SK-N-SH (cell line): Measurements from ENCODE around the gene GFOD2. TPM values are rescaled to one million over a fixed set of nuclear protein-coding genes. Genes with fewer than 3 reads are reported as not detected.

ENCODE experiments used
- CTCF ChIA-PET: fragments of 300-600, 350-600 bp; formaldehyde crosslinking; extraction: SDS; loops from one replicate; lab custom pipeline; 2021; lab: Yijun Ruan, JAX
- POLR2A ChIA-PET: fragments of 350-600 bp; sonication (Branson Sonifier 250); formaldehyde crosslinking; extraction: SDS; loops from one replicate; lab custom pipeline; 2020; ENCODE audit warnings: antibody characterized with exemption, inconsistent platforms; lab: Yijun Ruan, JAX
- DNase-seq: peaks from one replicate; pipeline ENCODE4 v3.0.0; 2012
- H2AFZ ChIP-seq: fragments of 200-600 bp; sonication (generic); 2 replicates; pipeline ENCODE4 v1.8.1; 2016; ENCODE audit warnings: antibody characterized with exemption, mild to moderate bottlenecking, low read depth
- H3F3A ChIP-seq: fragments of 200-600 bp; sonication (generic); replicated peaks from 2 replicates; pipeline ENCODE3; 2016; ENCODE audit warnings: antibody characterized with exemption, mild to moderate bottlenecking; ENCODE audit not compliant: insufficient read depth
- H3K27ac ChIP-seq, 2 experiments: fragments of 200-500 bp in 1 of 2; fragments of 200-600 bp in 1 of 2; sonication (Bioruptor generic) in 1 of 2; sonication (generic), shearing (Covaris generic) in 1 of 2; 2 replicates each; pipeline versions ENCODE4 v1.5.1 to v1.6.1; 2014 to 2016; ENCODE audit warnings: low read depth in 2 of 2, inconsistent platforms in 1 of 2, low read length in 1 of 2, mild to moderate bottlenecking in 1 of 2, mixed read lengths in 1 of 2
- H3K27me3 ChIP-seq: fragments of 200-600 bp; sonication (generic), shearing (Covaris generic); 2 replicates; pipeline ENCODE4 v1.6.1; 2016; ENCODE audit warnings: mixed run types; ENCODE audit not compliant: insufficient read depth
- H3K36me3 ChIP-seq, 2 experiments: fragments of 200-500 bp in 1 of 2; fragments of 200-600 bp in 1 of 2; sonication (Bioruptor generic) in 1 of 2; sonication (generic) in 1 of 2; replicated peaks in 1 of 2; 2 replicates each; pipeline versions ENCODE3 to v1.5.1; 2014 to 2016; ENCODE audit warnings: low read length in 1 of 2, mild to moderate bottlenecking in 1 of 2; ENCODE audit not compliant: insufficient read depth in 2 of 2, control insufficient read depth in 1 of 2
- H3K4me1 ChIP-seq, 2 experiments: fragments of 200-500 bp in 1 of 2; fragments of 200-600 bp in 1 of 2; sonication (Bioruptor generic) in 1 of 2; sonication (generic), shearing (Covaris generic) in 1 of 2; 2 replicates each; pipeline versions ENCODE4 v1.5.1 to v1.6.1; 2014 to 2016; ENCODE audit warnings: low read depth in 1 of 2, low read length in 1 of 2, mixed run types in 1 of 2; ENCODE audit not compliant: insufficient read depth in 2 of 2, control insufficient read depth in 1 of 2
- H3K4me2 ChIP-seq: fragments of 200-600 bp; sonication (generic), shearing (Covaris generic); 2 replicates; pipeline ENCODE4 v1.6.1; 2017; ENCODE audit warnings: mixed run types
- H3K4me3 ChIP-seq, 2 experiments: fragments of 200-500 bp in 1 of 2; fragments of 200-600 bp in 1 of 2; sonication (Bioruptor generic) in 1 of 2; sonication (generic), shearing (Covaris generic) in 1 of 2; 2 replicates each; pipeline versions ENCODE4 v1.5.1 to v1.8.1; 2014 to 2016; ENCODE audit warnings: low read depth in 2 of 2, inconsistent platforms in 1 of 2, low read length in 1 of 2, mild to moderate bottlenecking in 1 of 2, mixed read lengths in 1 of 2, moderate library complexity in 1 of 2
- H3K79me2 ChIP-seq: fragments of 200-600 bp; sonication (generic); 2 replicates; pipeline ENCODE4 v1.8.1; 2017; ENCODE audit warnings: mild to moderate bottlenecking; ENCODE audit not compliant: insufficient read depth
- H3K9ac ChIP-seq: fragments of 200-600 bp; sonication (generic); 2 replicates; pipeline ENCODE4 v1.6.1; 2017; ENCODE audit warnings: mixed run types
- H3K9me2 ChIP-seq: fragments of 200-600 bp; sonication (generic); 2 replicates; pipeline ENCODE4 v1.6.1; 2017; ENCODE audit warnings: mixed run types
- H3K9me3 ChIP-seq: fragments of 200-600 bp; sonication (generic); 2 replicates; pipeline ENCODE4 v1.6.1; 2017; ENCODE audit warnings: mixed run types, mild to moderate bottlenecking, moderate library complexity
- H4K20me1 ChIP-seq: fragments of 200-600 bp; sonication (generic); 2 replicates; pipeline ENCODE4 v1.6.1; 2017; ENCODE audit warnings: mild to moderate bottlenecking, mixed run types; ENCODE audit not compliant: insufficient read depth
- EP300 ChIP-seq, 2 experiments: IDR thresholded peaks; 2 replicates each; pipeline versions ENCODE4 v1.4.0 to v1.6.1; 2012; ENCODE audit warnings: borderline replicate concordance in 1 of 2, low read depth in 1 of 2, low read length in 1 of 2
- FOXM1 ChIP-seq: IDR thresholded peaks from 2 replicates; pipeline ENCODE4 v1.4.0; 2012; ENCODE audit warnings: low read depth, mild to moderate bottlenecking
- GATA2 ChIP-seq: sonication (generic); formaldehyde crosslinking; IDR thresholded peaks from 2 replicates; pipeline ENCODE4 v1.5.0; 2020; ENCODE audit warnings: mild to moderate bottlenecking, missing genetic modification reagents
- JUND ChIP-seq: IDR thresholded peaks from 2 replicates; pipeline ENCODE4 v1.4.0; 2012
- SIN3A ChIP-seq: IDR thresholded peaks from 2 replicates; pipeline ENCODE4 v1.6.1; 2012; ENCODE audit warnings: low read depth, mild to moderate bottlenecking, low read length, moderate library complexity, borderline replicate concordance
- SMC3 ChIP-seq: IDR thresholded peaks from 2 replicates; pipeline ENCODE4 v1.6.1; 2012; ENCODE audit warnings: low read depth, low read length, improper control_type of control experiment
- TAF1 ChIP-seq: IDR thresholded peaks from 2 replicates; pipeline ENCODE4 v1.6.1; 2012; ENCODE audit warnings: low read depth, mild to moderate bottlenecking, low read length, moderate library complexity, borderline replicate concordance
- TCF12 ChIP-seq: IDR thresholded peaks from 2 replicates; pipeline ENCODE4 v1.4.0; 2012
- WGBS: methylation state at CpG from one replicate; pipeline ENCODE4 v1.1.6; 2017; ENCODE audit warnings: low lambda C conversion rate; 5-methylcytosine and 5-hydroxymethylcytosine counted together
- polyA plus RNA-seq, 3 experiments: library from polyadenylated mRNA; depleted of rRNA; stranded (reverse); fragments of >200 nt; gene quantifications; 2 replicates each; pipeline ENCODE4 v1.2.3, GENCODE V29; 2012
- TF ChIP-seq, protein P1 (sequence below): IDR thresholded peaks from 2 replicates; pipeline ENCODE4 v1.4.0; 2012; ENCODE audit warnings: low read depth, borderline replicate concordance
- TF ChIP-seq, protein P2 (sequence below): fragments of 150-350 bp; IDR thresholded peaks from 2 replicates; pipeline ENCODE4 v1.6.1; 2016; ENCODE audit warnings: mild to moderate bottlenecking, low read depth, low read length

The GFOD2 gene
- polyA plus RNA-seq, 1 of the 3 experiments (the other 2 are of a cell fraction): 19.0 TPM

DNA sequence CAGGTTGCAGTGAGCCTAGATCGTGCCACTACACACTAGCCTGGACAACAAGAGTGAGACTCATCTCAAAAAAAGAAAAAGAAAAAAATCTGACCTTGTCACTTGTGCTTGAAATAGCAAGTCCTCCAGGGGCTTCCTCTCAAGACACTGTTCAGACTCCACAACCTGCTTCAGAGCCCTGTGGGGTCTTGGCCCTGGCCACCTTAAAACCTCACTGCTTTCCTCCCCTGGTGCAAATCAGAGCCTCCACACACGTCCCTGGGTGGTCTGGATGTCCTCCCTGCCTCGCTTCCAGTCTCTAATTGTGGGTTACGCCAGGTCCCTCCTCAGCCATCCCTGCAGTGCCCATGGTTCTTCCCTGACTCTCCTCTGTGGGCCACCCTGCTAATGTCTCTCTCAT lies 63.8 kb downstream of the GFOD2 start:
- H3K9me3 ChIP-seq: no peaks in the 10 kb centered on the region
- no peak overlapping the region for H2AFZ ChIP-seq
- no peaks in the 10 kb centered on the region for H3K27me3 ChIP-seq
- H3K9me2 ChIP-seq: no peaks in the 10 kb centered on the region
- POLR2A ChIA-PET: no interaction called here
- peaks cover 6% of the 10 kb centered on the region for H3F3A ChIP-seq
- no peak overlapping the region for H3K4me3 ChIP-seq
- peaks cover 0 to 13% of the 10 kb centered on the region in 2 experiments for H3K36me3 ChIP-seq
- peaks cover 17% of the 10 kb centered on the region for H3K79me2 ChIP-seq
- no peak overlapping the region for H3K4me2 ChIP-seq
- CTCF ChIA-PET: interaction anchor here (2.3 to 18.3 kb wide), 2 partner anchors 11 to 132 kb away, joined by 8 to 246 read pairs; partner anchors contain the start of gene CARMIL2
- H3K9ac ChIP-seq: no peak overlapping the region
- TF ChIP-seq, protein P1, sequence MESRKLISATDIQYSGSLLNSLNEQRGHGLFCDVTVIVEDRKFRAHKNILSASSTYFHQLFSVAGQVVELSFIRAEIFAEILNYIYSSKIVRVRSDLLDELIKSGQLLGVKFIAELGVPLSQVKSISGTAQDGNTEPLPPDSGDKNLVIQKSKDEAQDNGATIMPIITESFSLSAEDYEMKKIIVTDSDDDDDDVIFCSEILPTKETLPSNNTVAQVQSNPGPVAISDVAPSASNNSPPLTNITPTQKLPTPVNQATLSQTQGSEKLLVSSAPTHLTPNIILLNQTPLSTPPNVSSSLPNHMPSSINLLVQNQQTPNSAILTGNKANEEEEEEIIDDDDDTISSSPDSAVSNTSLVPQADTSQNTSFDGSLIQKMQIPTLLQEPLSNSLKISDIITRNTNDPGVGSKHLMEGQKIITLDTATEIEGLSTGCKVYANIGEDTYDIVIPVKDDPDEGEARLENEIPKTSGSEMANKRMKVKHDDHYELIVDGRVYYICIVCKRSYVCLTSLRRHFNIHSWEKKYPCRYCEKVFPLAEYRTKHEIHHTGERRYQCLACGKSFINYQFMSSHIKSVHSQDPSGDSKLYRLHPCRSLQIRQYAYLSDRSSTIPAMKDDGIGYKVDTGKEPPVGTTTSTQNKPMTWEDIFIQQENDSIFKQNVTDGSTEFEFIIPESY: no peak
- TF ChIP-seq TAF1: no peak
- TF ChIP-seq SIN3A: no peak
- no peak for TF ChIP-seq JUND
- no peak for TF ChIP-seq TCF12
- no peak for DNase-seq
- peaks cover 0 to 20% of the 10 kb centered on the region in 2 experiments; a peak in 1 of 4 replicates for H3K4me1 ChIP-seq
- H3K27ac ChIP-seq: no peak overlapping the region
- 86% methylated on average over 4 of the region's 4 CpGs for WGBS
- peaks cover 7% of the 10 kb centered on the region; the same call in 1 of the 2 replicates for H4K20me1 ChIP-seq

DNA sequence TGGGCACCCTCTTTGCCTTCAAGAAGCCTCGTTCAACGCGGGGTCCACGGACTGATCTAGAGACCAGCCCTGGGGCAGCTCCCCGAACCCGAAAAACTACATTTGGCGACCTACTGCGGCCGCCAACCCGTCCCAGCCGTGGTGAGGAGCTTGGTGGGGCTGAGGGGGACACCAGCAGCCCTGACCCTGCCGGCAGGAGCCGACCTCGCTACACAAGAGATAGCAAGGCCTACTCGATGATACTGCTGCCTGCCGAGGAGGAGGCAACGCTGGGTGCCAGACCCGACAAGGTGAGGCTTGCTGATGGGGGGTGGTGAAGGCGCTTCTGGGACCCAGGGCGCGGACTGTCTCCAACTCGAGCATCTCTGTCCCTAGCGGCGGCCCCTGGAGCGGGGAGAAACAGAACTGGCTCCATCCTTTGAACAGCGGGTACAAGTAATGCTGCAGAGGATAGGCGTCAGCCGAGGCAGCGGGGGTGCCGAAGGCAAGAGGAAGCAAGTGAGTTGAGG lies 64.7 kb downstream of the GFOD2 start:
- ChIA-PET POLR2A (no interaction called here), CTCF (interaction anchor here (1.0 to 6.6 kb wide), 2 partner anchors 9 to 132 kb away, joined by 6 to 43 read pairs; partner anchors contain the start of gene CARMIL2)
- Histone ChIP-seq H3K4me3 (no peak overlapping the region; a peak in 1 of 4 replicates), H3K9me2 (no peaks in the 10 kb centered on the region), H4K20me1 (peaks cover 7% of the 10 kb centered on the region; the same call in 1 of the 2 replicates), H3F3A (peaks cover 4% of the 10 kb centered on the region), H2AFZ (no peak overlapping the region), H3K27me3 (no peaks in the 10 kb centered on the region), H3K9ac (no peak overlapping the region), H3K36me3 (peaks cover 0 to 13% of the 10 kb centered on the region in 2 experiments), H3K9me3 (no peaks in the 10 kb centered on the region), H3K79me2 (peaks cover 11% of the 10 kb centered on the region), H3K4me2 (peak overlapping the region; percentile 94; the same call in 1 of the 2 replicates), H3K4me1 (peaks cover 0 to 20% of the 10 kb centered on the region in 2 experiments; a peak in 1 of 4 replicates), H3K27ac (no peak overlapping the region)
- WGBS: 84% methylated on average over 15 of the region's 30 CpGs
- TF ChIP-seq SMC3 (no peak), EP300 (IDR thresholded peaks at IDR 0.05; ENCODE audit: borderline replicate concordance in 1 of 2, low read depth in 1 of 2, low read length in 1 of 2) (no peak), FOXM1 (no peak), GATA2 (CRISPR knock-in tag) (no peak)
- TF ChIP-seq, protein P2, sequence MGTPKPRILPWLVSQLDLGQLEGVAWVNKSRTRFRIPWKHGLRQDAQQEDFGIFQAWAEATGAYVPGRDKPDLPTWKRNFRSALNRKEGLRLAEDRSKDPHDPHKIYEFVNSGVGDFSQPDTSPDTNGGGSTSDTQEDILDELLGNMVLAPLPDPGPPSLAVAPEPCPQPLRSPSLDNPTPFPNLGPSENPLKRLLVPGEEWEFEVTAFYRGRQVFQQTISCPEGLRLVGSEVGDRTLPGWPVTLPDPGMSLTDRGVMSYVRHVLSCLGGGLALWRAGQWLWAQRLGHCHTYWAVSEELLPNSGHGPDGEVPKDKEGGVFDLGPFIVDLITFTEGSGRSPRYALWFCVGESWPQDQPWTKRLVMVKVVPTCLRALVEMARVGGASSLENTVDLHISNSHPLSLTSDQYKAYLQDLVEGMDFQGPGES: no peak
- no peak for DNase-seq
